GM20000 (cell line): ENCODE measurements around the gene TAP1.

ENCODE experiments used
- DNase-seq: peaks from one replicate; pipeline ENCODE4 v3.0.0; 2012; ENCODE audit warnings: low spot score
- TF ChIP-seq, protein P1 (sequence below): IDR thresholded peaks from 2 replicates; pipeline ENCODE4 v1.5.1; 2012; ENCODE audit warnings: mild to moderate bottlenecking, control low read depth; ENCODE audit errors: extremely low read depth, missing control alignments

The TAP1 gene

DNA sequence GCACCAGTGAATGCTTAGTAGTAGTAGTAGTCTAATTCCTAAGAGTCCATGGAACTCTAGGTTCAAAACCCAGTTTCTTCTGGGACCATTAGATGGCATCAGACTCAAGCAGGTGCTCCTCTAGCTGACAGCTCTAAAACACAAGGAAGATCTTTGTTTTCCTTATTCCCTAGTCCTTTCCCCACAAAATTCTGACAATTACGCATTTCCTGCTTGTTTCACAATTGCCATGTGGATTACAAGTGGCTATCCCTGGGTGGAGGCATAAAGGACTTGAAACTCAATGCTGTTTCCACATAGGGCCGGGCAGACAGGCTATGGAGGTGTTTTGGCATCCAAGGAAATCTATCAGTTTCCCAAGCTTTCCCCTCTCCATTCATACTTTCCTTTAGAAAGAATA is 27.5 kb downstream of the TAP1 start:
- no peak for DNase-seq
- TF ChIP-seq, protein P1, sequence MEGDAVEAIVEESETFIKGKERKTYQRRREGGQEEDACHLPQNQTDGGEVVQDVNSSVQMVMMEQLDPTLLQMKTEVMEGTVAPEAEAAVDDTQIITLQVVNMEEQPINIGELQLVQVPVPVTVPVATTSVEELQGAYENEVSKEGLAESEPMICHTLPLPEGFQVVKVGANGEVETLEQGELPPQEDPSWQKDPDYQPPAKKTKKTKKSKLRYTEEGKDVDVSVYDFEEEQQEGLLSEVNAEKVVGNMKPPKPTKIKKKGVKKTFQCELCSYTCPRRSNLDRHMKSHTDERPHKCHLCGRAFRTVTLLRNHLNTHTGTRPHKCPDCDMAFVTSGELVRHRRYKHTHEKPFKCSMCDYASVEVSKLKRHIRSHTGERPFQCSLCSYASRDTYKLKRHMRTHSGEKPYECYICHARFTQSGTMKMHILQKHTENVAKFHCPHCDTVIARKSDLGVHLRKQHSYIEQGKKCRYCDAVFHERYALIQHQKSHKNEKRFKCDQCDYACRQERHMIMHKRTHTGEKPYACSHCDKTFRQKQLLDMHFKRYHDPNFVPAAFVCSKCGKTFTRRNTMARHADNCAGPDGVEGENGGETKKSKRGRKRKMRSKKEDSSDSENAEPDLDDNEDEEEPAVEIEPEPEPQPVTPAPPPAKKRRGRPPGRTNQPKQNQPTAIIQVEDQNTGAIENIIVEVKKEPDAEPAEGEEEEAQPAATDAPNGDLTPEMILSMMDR: no peak

DNA sequence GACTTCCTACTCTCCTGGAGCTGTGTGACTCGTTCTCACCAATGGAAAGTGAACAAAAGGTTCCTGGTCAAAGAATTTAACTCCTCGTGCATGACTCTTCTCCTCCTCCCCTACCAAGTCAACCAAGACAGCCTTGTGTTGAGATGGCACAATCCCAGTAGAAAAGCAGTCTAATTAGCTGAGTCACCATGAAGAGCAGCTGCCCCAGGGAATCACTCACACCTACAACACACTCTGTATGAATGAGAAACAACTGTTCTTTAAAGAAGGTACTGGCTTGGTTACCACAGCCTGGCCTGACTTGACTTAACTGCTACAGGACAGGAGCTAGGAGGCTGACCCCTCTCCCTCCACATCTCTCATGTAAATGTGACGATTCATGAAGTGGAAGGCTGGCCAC is 33.8 kb downstream of the TAP1 start:
- TF ChIP-seq, protein P1: no peak
- no peak for DNase-seq

DNA sequence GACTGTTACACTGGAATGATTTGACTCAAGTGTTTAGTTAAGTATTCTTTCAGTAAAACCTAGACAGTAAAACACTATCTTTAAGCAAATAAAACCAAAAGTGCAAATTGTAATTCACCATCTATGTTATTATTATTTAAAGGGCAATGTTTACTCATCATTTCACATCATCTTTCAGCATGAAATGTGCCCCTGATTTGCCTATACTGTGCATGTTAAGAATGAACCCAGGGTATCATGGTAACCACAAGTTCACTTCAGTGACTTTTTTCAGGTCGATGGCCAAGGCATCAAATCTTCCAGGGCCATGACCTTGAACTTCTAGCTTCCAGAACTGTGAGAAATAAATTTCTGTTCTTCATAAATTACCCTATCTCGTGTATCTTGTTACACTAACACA is 34.6 kb downstream of the TAP1 start:
- TF ChIP-seq, protein P1: no peak
- no peak for DNase-seq

DNA sequence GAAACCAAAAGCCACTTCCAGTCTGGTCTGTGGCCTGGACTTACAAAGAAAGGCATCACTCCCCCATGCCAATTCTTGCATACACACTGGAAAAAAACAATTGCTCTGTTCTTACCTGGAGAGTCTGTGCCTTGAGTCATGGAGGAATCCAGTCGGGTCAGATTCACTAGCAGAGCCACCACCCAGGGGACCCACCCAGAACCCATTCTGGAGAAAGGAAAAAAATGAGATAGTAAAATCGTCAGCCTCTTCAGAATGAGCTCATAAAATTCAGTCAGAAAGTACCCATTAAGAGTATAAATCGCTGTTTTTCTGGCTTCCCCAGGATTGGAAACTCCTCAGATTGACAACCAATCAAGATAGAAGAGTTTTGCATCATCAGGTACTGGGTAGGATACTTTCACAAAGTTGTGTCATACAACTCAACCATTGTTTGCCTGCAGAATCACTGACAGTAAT is 36.7 kb downstream of the TAP1 start, which contains the start of gene HLA-DOB:
TSS of gene HLA-DOB (minus strand) at position 257 of the 459 bp plus-strand sequence. CDS start at position 206, 51 bp downstream.
- peak; percentile 84 for DNase-seq
- TF ChIP-seq, protein P1: no peak

DNA sequence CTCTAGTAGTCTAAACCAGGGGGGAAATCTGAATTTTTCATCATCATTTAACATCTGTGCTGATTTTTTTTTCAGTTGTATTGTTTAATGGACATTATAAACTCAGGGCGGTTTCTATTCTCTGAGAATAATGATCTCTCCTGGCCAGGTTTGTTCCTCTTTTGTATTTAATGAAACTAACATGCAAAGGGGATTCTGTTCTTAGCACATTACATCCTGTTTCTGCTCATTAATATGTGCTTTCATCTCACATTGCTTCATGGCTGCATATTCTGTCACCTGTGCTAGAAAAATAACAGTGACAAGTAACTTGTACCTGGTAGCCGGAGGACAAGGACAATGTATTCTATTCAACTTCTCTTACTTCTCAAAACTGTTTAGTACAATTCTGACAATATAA is 37.5 kb downstream of the TAP1 start:
- peak; percentile 63 for DNase-seq
- TF ChIP-seq, protein P1: no peak

DNA sequence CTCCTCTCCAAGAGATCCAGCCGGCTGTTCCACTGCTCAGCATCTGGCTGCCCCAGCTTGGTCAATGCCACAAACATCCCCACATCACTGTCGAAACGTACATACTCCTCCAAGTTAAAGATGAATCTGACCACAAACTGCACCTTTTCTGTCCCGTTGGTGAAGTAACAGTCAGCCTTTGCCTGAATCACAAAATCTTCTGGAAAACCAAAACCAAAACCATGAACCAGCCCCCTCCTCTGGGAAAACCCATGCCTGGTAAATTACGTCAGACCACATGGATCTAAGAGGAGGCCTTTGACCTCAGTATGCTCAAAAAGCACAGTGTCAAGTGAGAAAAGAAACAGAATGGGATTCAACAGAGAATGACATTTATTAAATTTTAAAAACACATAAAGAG is 38.4 kb downstream of the TAP1 start:
- no peak for DNase-seq
- TF ChIP-seq, protein P1: no peak

DNA sequence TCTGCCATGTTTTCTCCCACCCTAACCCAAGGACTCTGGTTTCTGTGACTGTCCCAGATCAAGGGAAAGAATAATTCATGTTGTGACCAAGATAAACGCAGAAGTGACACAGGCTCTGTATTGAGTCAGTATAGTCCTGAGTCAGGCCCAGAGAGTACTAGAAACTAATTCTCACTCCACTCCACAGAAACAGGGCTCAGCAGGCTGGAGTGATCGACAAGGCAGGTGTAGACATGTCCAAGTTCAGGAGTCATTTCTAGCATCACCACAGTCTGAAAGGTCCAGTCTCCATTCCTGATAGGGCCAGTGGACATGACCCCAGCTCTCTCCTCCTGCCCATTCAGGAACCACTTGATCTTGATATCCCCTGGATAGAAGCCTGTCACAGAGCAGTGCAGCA is 39.4 kb downstream of the TAP1 start:
- no peak for DNase-seq
- TF ChIP-seq, protein P1: no peak

DNA sequence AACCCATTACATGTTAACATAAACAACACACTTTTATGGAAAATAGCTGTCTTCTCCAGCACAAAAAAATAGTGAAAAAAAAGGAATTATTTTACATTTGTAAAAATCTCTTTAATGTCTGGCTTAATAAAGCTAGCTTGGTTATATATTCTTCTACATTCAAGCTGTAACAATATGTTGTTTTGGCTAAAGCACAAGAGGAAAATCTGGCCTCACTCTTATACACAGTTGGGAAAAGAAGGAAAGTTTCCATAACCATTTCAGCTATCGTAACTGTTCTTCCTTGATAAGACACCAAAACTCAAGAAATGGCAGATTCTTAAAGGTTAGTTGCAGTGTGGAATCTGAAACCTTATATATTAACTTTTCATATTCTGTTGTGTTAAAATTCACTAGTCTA is 44.3 kb downstream of the TAP1 start:
- no peak for DNase-seq
- TF ChIP-seq, protein P1: no peak
